T-helper 17 cell (primary cell): ENCODE results near the gene LMOD2. TPM values are rescaled to one million over a fixed set of nuclear protein-coding genes. Genes with fewer than 3 reads are reported as not detected.

Experiments used
- ATAC-seq: fragments of 150-1000 bp; cut with Tn5 transposase; 2 replicates; pipeline ENCODE4 v1.10.0; 2021; ENCODE audit warnings: mild to moderate bottlenecking, moderate library complexity
- DNase-seq, 3 donors: peaks; one replicate each; pipeline versions ENCODE4 v3.0.0 to v3.0.0-alpha.2; 2020 to 2021
- H3K9me3 ChIP-seq: one replicate; pipeline ENCODE4 v1.7.0; 2013; ENCODE audit warnings: low read length, mild to moderate bottlenecking; ENCODE audit not compliant: control insufficient read depth, poor library complexity, severe bottlenecking
- H3K27ac Mint-ChIP-seq: one replicate; pipeline ENCODE4 v1.8.0; 2022; ENCODE audit warnings: mild to moderate bottlenecking, moderate library complexity, mixed read lengths
- H3K27me3 Mint-ChIP-seq: one replicate; pipeline ENCODE4 v1.8.0; 2022; ENCODE audit warnings: mixed read lengths
- H3K36me3 Mint-ChIP-seq: one replicate; pipeline ENCODE4 v1.8.0; 2022; ENCODE audit warnings: low read depth, mixed read lengths
- H3K4me1 Mint-ChIP-seq: one replicate; pipeline ENCODE4 v1.8.0; 2022; ENCODE audit warnings: mild to moderate bottlenecking, mixed read lengths
- H3K4me3 Mint-ChIP-seq: one replicate; pipeline ENCODE4 v1.8.0; 2022; ENCODE audit warnings: mild to moderate bottlenecking, moderate library complexity, mixed read lengths
- total RNA-seq, 4 donors: library from RNA in 2 of 4; stranded (reverse) in 2 of 4; gene quantifications; one replicate each; pipeline ENCODE4 v1.2.3 and lab custom pipeline; 2022 to 2026

The LMOD2 gene, protein sequence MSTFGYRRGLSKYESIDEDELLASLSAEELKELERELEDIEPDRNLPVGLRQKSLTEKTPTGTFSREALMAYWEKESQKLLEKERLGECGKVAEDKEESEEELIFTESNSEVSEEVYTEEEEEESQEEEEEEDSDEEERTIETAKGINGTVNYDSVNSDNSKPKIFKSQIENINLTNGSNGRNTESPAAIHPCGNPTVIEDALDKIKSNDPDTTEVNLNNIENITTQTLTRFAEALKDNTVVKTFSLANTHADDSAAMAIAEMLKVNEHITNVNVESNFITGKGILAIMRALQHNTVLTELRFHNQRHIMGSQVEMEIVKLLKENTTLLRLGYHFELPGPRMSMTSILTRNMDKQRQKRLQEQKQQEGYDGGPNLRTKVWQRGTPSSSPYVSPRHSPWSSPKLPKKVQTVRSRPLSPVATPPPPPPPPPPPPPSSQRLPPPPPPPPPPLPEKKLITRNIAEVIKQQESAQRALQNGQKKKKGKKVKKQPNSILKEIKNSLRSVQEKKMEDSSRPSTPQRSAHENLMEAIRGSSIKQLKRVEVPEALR
- total RNA-seq (not detected), total RNA-seq (lab: John Stamatoyannopoulos, UW) (0 reads per million in 2 donors)

DNA sequence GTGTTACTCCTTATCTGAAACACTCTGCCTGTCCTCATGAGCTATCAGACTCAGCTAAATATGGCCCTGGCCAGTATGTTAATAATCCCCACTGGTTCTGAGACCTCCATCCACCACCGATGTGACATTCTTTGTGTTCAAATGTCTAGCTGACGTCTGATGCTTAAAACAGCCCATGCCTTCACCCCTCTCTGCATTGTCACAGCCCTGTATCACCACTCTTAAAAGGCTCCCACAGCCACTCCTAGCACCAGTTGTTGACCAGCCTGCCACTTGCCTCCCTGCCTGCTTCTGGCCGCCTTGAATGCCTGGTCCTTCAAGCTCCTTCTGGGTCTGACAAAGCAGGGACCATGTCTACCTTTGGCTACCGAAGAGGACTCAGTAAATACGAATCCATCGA lies at the start of gene LMOD2:
Gene LMOD2 (plus strand): TSS at position 253 of the 400 bp plus-strand sequence. CDS start 98 bp downstream, at position 351.
- DNase-seq (no peak), ATAC-seq (no peak)
- no peaks in the 10 kb centered on the region for H3K9me3 ChIP-seq
- no peak within 1 kb of the TSS for H3K27ac Mint-ChIP-seq
- H3K36me3 Mint-ChIP-seq, result no peaks in the 10 kb centered on the region
- H3K4me3 Mint-ChIP-seq, result no peak within 1 kb of the TSS
- peaks cover 22% of the 10 kb centered on the region for H3K27me3 Mint-ChIP-seq
- no peaks in the 10 kb centered on the region for H3K4me1 Mint-ChIP-seq

DNA sequence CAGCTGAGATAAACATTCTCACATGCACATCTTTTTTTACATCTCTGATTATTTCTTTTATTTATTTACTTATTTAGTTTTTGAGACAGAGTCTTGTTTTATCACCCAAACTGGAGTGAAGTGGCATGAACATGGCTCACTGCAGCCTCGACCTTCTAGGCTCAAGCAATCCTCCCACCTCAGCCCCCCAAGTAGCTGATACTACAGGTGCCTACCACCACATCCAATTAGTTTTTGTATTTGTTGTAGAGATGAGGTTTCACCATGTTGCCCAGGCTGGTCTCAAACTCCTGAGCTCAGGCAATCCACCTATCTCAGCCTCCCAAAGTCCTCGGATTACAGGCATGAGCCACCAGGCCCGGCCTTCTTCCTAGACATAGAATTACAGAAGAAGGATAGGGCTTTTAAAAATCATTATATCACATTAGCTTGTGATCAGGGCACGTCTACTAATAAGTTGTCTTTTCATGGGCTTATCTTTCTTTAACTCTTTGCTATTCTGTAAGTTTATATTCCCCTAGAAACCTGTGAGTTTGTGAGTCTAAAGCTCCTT lies 48.2 kb upstream of the LMOD2 start:
- H3K27ac Mint-ChIP-seq, result no peak overlapping the region
- H3K4me3 Mint-ChIP-seq, result no peak overlapping the region
- DNase-seq (no peak), ATAC-seq (no peak)
- peaks cover 43% of the 10 kb centered on the region for H3K27me3 Mint-ChIP-seq
- no peaks in the 10 kb centered on the region for H3K9me3 ChIP-seq
- no peaks in the 10 kb centered on the region for H3K4me1 Mint-ChIP-seq
- H3K36me3 Mint-ChIP-seq, result no peaks in the 10 kb centered on the region

- no peaks in the 10 kb centered on the region for H3K4me1 Mint-ChIP-seq
- H3K27me3 Mint-ChIP-seq, result peaks cover 50% of the 10 kb centered on the region
- H3K36me3 Mint-ChIP-seq, result no peaks in the 10 kb centered on the region
- DNase-seq, result no peak
- no peak overlapping the region for H3K27ac Mint-ChIP-seq
- no peak for ATAC-seq
- H3K9me3 ChIP-seq, result no peaks in the 10 kb centered on the region
- H3K4me3 Mint-ChIP-seq, result no peak overlapping the region
Measured at GRCh38 chr7:123608991-123609882, 46.4 kb upstream of the LMOD2 start.

DNA sequence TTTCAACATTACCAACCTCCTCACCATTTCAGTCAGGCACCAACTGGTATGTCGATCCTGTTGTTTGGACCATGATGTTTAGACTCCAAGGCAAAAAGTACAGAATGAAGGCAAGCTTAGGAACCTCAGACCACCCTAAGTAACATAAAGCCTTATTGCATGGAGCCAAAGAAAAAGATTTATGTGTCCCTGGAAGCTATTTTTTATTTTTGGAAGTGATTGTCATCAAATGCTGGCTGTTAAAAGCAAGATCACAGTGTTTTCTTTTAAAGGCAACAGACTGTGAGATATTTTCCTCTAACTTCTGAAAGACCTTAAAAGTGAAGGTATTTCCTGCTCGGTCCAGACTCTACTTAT lies 45.8 kb upstream of the LMOD2 start:
- Mint-ChIP-seq H3K27me3 (peaks cover 44% of the 10 kb centered on the region), H3K27ac (no peak overlapping the region)

DNA sequence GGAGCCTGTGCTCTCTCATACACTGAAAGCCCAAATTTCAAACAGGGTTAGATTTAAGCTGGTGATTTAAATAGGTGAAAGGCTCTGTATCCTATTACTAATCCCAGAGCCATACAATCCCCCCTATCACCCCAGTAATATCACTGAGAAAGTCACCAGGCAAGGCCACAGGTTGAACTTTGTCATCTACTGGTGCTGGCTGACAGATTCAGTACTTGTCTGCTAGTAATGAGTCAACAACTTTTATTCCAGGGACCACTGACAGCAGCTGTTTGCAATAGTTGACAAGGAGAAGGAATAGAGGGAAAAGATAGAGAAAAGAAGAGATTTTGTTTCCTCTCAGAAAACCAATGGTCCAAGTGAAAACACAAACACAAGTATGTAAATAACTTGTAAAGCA lies 43.6 kb upstream of the LMOD2 start:
- Mint-ChIP-seq H3K36me3 (no peaks in the 10 kb centered on the region), H3K4me1 (no peaks in the 10 kb centered on the region), H3K4me3 (no peak overlapping the region), H3K27me3 (peaks cover 38% of the 10 kb centered on the region), H3K27ac (no peak overlapping the region)
- ATAC-seq (no peak), DNase-seq (no peak)
- no peaks in the 10 kb centered on the region for H3K9me3 ChIP-seq

More for the DNA sequence above, 45.8 kb upstream of the LMOD2 start:
- DNase-seq, result no peak
- no peaks in the 10 kb centered on the region for H3K36me3 Mint-ChIP-seq
- no peak overlapping the region for H3K4me3 Mint-ChIP-seq
- H3K9me3 ChIP-seq, result no peaks in the 10 kb centered on the region
- no peak for ATAC-seq
- no peaks in the 10 kb centered on the region for H3K4me1 Mint-ChIP-seq

- H3K27ac Mint-ChIP-seq, result no peak overlapping the region
- ATAC-seq, result no peak
Measured at GRCh38 chr7:123615344-123615743, 40.3 kb upstream of the LMOD2 start.

GRCh38 chr7:123616223-123616622 lies 39.4 kb upstream of the LMOD2 start:
- DNase-seq (no peak), ATAC-seq (no peak)
- Mint-ChIP-seq H3K4me3 (no peak overlapping the region), H3K36me3 (no peaks in the 10 kb centered on the region), H3K27ac (no peak overlapping the region), H3K27me3 (peaks cover 45% of the 10 kb centered on the region), H3K4me1 (no peaks in the 10 kb centered on the region)
- H3K9me3 ChIP-seq, result no peaks in the 10 kb centered on the region

More at GRCh38 chr7:123615344-123615743, 40.3 kb upstream of the LMOD2 start:
- Mint-ChIP-seq H3K36me3 (no peaks in the 10 kb centered on the region), H3K27me3 (peaks cover 45% of the 10 kb centered on the region), H3K4me3 (no peak overlapping the region), H3K4me1 (no peaks in the 10 kb centered on the region)
- DNase-seq, result no peak
- no peaks in the 10 kb centered on the region for H3K9me3 ChIP-seq

GRCh38 chr7:123621707-123622106 lies 34.0 kb upstream of the LMOD2 start:
- DNase-seq, result no peak
- H3K4me3 Mint-ChIP-seq, result no peak overlapping the region

GRCh38 chr7:123622660-123623386 lies 32.8 kb upstream of the LMOD2 start:
- no peak overlapping the region for H3K4me3 Mint-ChIP-seq
- H3K4me1 Mint-ChIP-seq, result peaks cover 5% of the 10 kb centered on the region
- no peaks in the 10 kb centered on the region for H3K9me3 ChIP-seq
- H3K36me3 Mint-ChIP-seq, result peaks cover 2% of the 10 kb centered on the region
- ATAC-seq (no peak), DNase-seq (no peak)
- no peak overlapping the region for H3K27ac Mint-ChIP-seq
- peaks cover 17% of the 10 kb centered on the region for H3K27me3 Mint-ChIP-seq

More at GRCh38 chr7:123621707-123622106, 34.0 kb upstream of the LMOD2 start:
- Mint-ChIP-seq H3K4me1 (peaks cover 5% of the 10 kb centered on the region), H3K36me3 (peaks cover 2% of the 10 kb centered on the region), H3K27ac (no peak overlapping the region), H3K27me3 (peaks cover 20% of the 10 kb centered on the region)
- ATAC-seq, result no peak
- no peaks in the 10 kb centered on the region for H3K9me3 ChIP-seq

GRCh38 chr7:123624527-123625183 lies 31.0 kb upstream of the LMOD2 start:
- peaks cover 2% of the 10 kb centered on the region for H3K36me3 Mint-ChIP-seq
- no peak overlapping the region for H3K27ac Mint-ChIP-seq
- no peak overlapping the region for H3K4me3 Mint-ChIP-seq
- peaks cover 17% of the 10 kb centered on the region for H3K27me3 Mint-ChIP-seq
- no peaks in the 10 kb centered on the region for H3K9me3 ChIP-seq
- DNase-seq (peak; percentile 14 to 49 (median 22)), ATAC-seq (peak; percentile 64)
- H3K4me1 Mint-ChIP-seq, result peaks cover 5% of the 10 kb centered on the region

- Mint-ChIP-seq H3K27ac (no peak overlapping the region), H3K4me1 (peaks cover 5% of the 10 kb centered on the region), H3K36me3 (peaks cover 2% of the 10 kb centered on the region), H3K27me3 (peaks cover 14% of the 10 kb centered on the region), H3K4me3 (no peak overlapping the region)
- H3K9me3 ChIP-seq, result no peaks in the 10 kb centered on the region
- DNase-seq (no peak), ATAC-seq (no peak)
Measured at GRCh38 chr7:123625254-123625653, 30.4 kb upstream of the LMOD2 start.

DNA sequence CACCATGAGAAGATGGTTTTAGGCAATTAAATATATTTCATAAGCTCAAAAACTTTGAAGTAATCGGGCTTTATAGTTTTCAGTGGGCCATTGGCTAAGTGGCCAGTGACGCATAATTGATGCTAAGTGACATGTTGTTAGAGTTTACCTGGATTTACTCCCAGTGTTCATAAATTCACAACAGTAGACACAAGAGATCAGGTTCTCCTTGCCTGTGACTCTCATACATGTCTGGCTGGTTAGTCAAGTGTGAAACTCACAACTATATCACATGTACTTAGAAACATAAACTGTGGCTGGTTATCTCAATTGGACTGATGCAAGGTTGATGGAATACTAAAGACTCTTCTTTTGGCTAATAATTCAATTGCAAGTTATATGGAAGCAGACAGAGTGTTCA lies 27.8 kb upstream of the LMOD2 start:
- no peak for DNase-seq
- H3K4me3 Mint-ChIP-seq, result no peak overlapping the region
- peaks cover 14% of the 10 kb centered on the region for H3K27me3 Mint-ChIP-seq
- ATAC-seq, result no peak
- H3K27ac Mint-ChIP-seq, result no peak overlapping the region
- no peaks in the 10 kb centered on the region for H3K9me3 ChIP-seq
- peaks cover 5% of the 10 kb centered on the region for H3K4me1 Mint-ChIP-seq
- peaks cover 2% of the 10 kb centered on the region for H3K36me3 Mint-ChIP-seq
